Measurements from ENCODE around the gene OR4K2. TPM values are rescaled to one million over a fixed set of nuclear protein-coding genes. Genes with fewer than 3 reads are reported as not detected.
"Not testable (repeated sequence)": the region's sequence is repeated elsewhere in the genome, so short reads cannot be mapped to it uniquely, and the experiment has no call there.

OR4K2 gene
- total RNA-seq: not detected in 2 replicates

- Histone ChIP-seq H3K27me3 (ENCODE audit: insufficient read depth, low read length) (no peaks in the 10 kb centered on the region), H3K4me2 (ENCODE audit: insufficient read depth, low read length) (no peak within 1 kb of the TSS), H3K4me1 (ENCODE audit: insufficient read depth, low read length) (no peaks in the 10 kb centered on the region), H3K27ac (ENCODE audit: low read depth, low read length) (no peak within 1 kb of the TSS), H4K20me1 (ENCODE audit: insufficient read depth, low read length) (no peaks in the 10 kb centered on the region), H3K79me2 (ENCODE audit: insufficient read depth, low read length) (no peaks in the 10 kb centered on the region), H3K4me3 (ENCODE audit: insufficient read depth, low read length) (no peak within 1 kb of the TSS), H3K9me3 (ENCODE audit: low read depth, low read length) (peaks cover 6% of the 10 kb centered on the region), H3K36me3 (ENCODE audit: insufficient read depth, low read length) (no peaks in the 10 kb centered on the region), H2AFZ (ENCODE audit: low read length) (no peak within 1 kb of the TSS)
- no peak for TF ChIP-seq CTCF (IDR thresholded peaks at IDR 0.05; ENCODE audit: extremely low read depth, low read depth, low read length)
- DNase-seq (ENCODE audit: insufficient read length, low spot score, missing footprints): no peak
Measured at GRCh38 chr14:19874842-19875241, at the start of gene OR4K2. Gene OR4K2 (plus strand): TSS chr14:19875142. CDS start chr14:19876268, 1,126 bp downstream.

- not testable (repeated sequence) for H3K4me2 ChIP-seq (ENCODE audit: insufficient read depth, low read length); H3K27me3 ChIP-seq (ENCODE audit: insufficient read depth, low read length); H4K20me1 ChIP-seq (ENCODE audit: insufficient read depth, low read length); H3K4me1 ChIP-seq (ENCODE audit: insufficient read depth, low read length); H3K79me2 ChIP-seq (ENCODE audit: insufficient read depth, low read length); H3K36me3 ChIP-seq (ENCODE audit: insufficient read depth, low read length); H3K9me3 ChIP-seq (ENCODE audit: low read depth, low read length); H3K4me3 ChIP-seq (ENCODE audit: insufficient read depth, low read length); H2AFZ ChIP-seq (ENCODE audit: low read length); DNase-seq (ENCODE audit: insufficient read length, low spot score, missing footprints); H3K27ac ChIP-seq (ENCODE audit: low read depth, low read length)
Measured at GRCh38 chr14:19827626-19828244, 47.2 kb upstream of the OR4K2 start.

GRCh38 chr14:19828314-19828713 is 46.6 kb upstream of the OR4K2 start:
- H3K4me3 ChIP-seq (ENCODE audit: insufficient read depth, low read length): no peak overlapping the region
- no peak overlapping the region for H3K27ac ChIP-seq (ENCODE audit: low read depth, low read length)
- H3K4me1 ChIP-seq (ENCODE audit: insufficient read depth, low read length): no peaks in the 10 kb centered on the region
- no peaks in the 10 kb centered on the region for H3K79me2 ChIP-seq (ENCODE audit: insufficient read depth, low read length)
- H3K36me3 ChIP-seq (ENCODE audit: insufficient read depth, low read length): no peaks in the 10 kb centered on the region
- H3K27me3 ChIP-seq (ENCODE audit: insufficient read depth, low read length): no peaks in the 10 kb centered on the region
- H3K9me3 ChIP-seq (ENCODE audit: low read depth, low read length): no peaks in the 10 kb centered on the region
- no peak for TF ChIP-seq CTCF (IDR thresholded peaks at IDR 0.05; ENCODE audit: extremely low read depth, low read depth, low read length)
- H3K4me2 ChIP-seq (ENCODE audit: insufficient read depth, low read length): no peak overlapping the region
- no peak overlapping the region for H2AFZ ChIP-seq (ENCODE audit: low read length)
- no peaks in the 10 kb centered on the region for H4K20me1 ChIP-seq (ENCODE audit: insufficient read depth, low read length)
- no peak for DNase-seq (ENCODE audit: insufficient read length, low spot score, missing footprints)

- H3K27ac ChIP-seq (ENCODE audit: low read depth, low read length); H2AFZ ChIP-seq (ENCODE audit: low read length); H4K20me1 ChIP-seq (ENCODE audit: insufficient read depth, low read length); DNase-seq (ENCODE audit: insufficient read length, low spot score, missing footprints); H3K4me3 ChIP-seq (ENCODE audit: insufficient read depth, low read length); H3K9me3 ChIP-seq (ENCODE audit: low read depth, low read length); H3K4me2 ChIP-seq (ENCODE audit: insufficient read depth, low read length); H3K36me3 ChIP-seq (ENCODE audit: insufficient read depth, low read length); H3K79me2 ChIP-seq (ENCODE audit: insufficient read depth, low read length); H3K4me1 ChIP-seq (ENCODE audit: insufficient read depth, low read length); H3K27me3 ChIP-seq (ENCODE audit: insufficient read depth, low read length): not testable (repeated sequence)
Measured at GRCh38 chr14:19834203-19834848, 40.6 kb upstream of the OR4K2 start.

- H3K79me2 ChIP-seq (ENCODE audit: insufficient read depth, low read length): no peaks in the 10 kb centered on the region
- no peak overlapping the region for H2AFZ ChIP-seq (ENCODE audit: low read length)
- no peaks in the 10 kb centered on the region for H3K27me3 ChIP-seq (ENCODE audit: insufficient read depth, low read length)
- H3K4me1 ChIP-seq (ENCODE audit: insufficient read depth, low read length): no peaks in the 10 kb centered on the region
- peaks cover 5% of the 10 kb centered on the region for H3K9me3 ChIP-seq (ENCODE audit: low read depth, low read length)
- H3K4me3 ChIP-seq (ENCODE audit: insufficient read depth, low read length): no peak overlapping the region
- DNase-seq (ENCODE audit: insufficient read length, low spot score, missing footprints): no peak
- no peak for TF ChIP-seq CTCF (IDR thresholded peaks at IDR 0.05; ENCODE audit: extremely low read depth, low read depth, low read length)
- H4K20me1 ChIP-seq (ENCODE audit: insufficient read depth, low read length): no peaks in the 10 kb centered on the region
- H3K27ac ChIP-seq (ENCODE audit: low read depth, low read length): no peak overlapping the region
- no peaks in the 10 kb centered on the region for H3K36me3 ChIP-seq (ENCODE audit: insufficient read depth, low read length)
- no peak overlapping the region for H3K4me2 ChIP-seq (ENCODE audit: insufficient read depth, low read length)
Measured at GRCh38 chr14:19838433-19838832, 36.5 kb upstream of the OR4K2 start.
